ENCODE measurements around the gene STAC3.

- TF ChIP-seq CTCF (IDR thresholded peaks at IDR 0.05 in 2 of 3, conservative IDR thresholded peaks at IDR 0.05 in 1 of 3; ENCODE audit: borderline replicate concordance in 1 of 3, insufficient read depth in 1 of 3, low read depth in 2 of 3, low read length in 2 of 3) (no peak), POLR2AphosphoS5 (IDR thresholded peaks at IDR 0.05; ENCODE audit: low read depth, low read length) (no peak), CBX3 (IDR thresholded peaks at IDR 0.05; ENCODE audit: low read depth) (no peak), EZH2 (IDR thresholded peaks at IDR 0.05) (no peak)
These were observed at the start of gene STAC3 for GRCh38 chr12:57250956-57251355.
